GM12878 (cell line): Measurements from ENCODE around the gene QSOX2. TPM values are rescaled to one million over a fixed set of nuclear protein-coding genes. Genes with fewer than 3 reads are reported as not detected.

Experiments used
- ATAC-seq: fragments of 200-7000 bp; cut with Tn5 transposase; 3 replicates; pipeline ENCODE4 v1.9.1; 2020; ENCODE audit warnings: mild to moderate bottlenecking, moderate library complexity
- BruUV-seq: library from RNA; stranded (reverse); fragments of 400-500 nt; replicated peaks from 2 replicates; lab custom pipeline; 2021; lab: Mats Ljungman, UMichigan
- CTCF ChIA-PET: fragments of 300-600 bp; sonication (Branson Sonifier 250); formaldehyde crosslinking; extraction: SDS; loops from one replicate; lab custom pipeline; 2021; ENCODE audit warnings: inconsistent platforms; lab: Yijun Ruan, JAX
- POLR2A ChIA-PET: fragments of 350-600 bp; formaldehyde crosslinking; extraction: SDS; loops from one replicate; lab custom pipeline; 2021; ENCODE audit warnings: inconsistent platforms; lab: Charles Lee
- RAD21 ChIA-PET: fragments of 300-600 bp; sonication (Branson Sonifier 250); formaldehyde crosslinking; loops from one replicate; lab custom pipeline; 2023; ENCODE audit warnings: antibody characterized with exemption; ENCODE audit not compliant: unreplicated experiment; lab: Charles Lee
- SMC1A ChIA-PET: fragments of 300-600 bp; sonication (Branson Sonifier 250); formaldehyde crosslinking; loops from one replicate; lab custom pipeline; 2023; ENCODE audit not compliant: unreplicated experiment, uncharacterized antibody; lab: Charles Lee
- DNase-seq: peaks from one replicate; pipeline ENCODE4 v3.0.0-alpha.2; 2011; ENCODE audit warnings: low read depth, low spot score
- FAIRE-seq: peaks from 3 replicates; lab custom pipeline; 2011; peaks lifted over from hg19 to GRCh38; lab: Jason Lieb, UNC
- H2AFZ ChIP-seq: 2 replicates; pipeline ENCODE4 v1.6.0; 2011; ENCODE audit warnings: low read depth, low read length, control low read depth; ENCODE audit not compliant: control insufficient read depth
- H3K27ac ChIP-seq: 2 replicates; pipeline ENCODE4 v1.5.1; 2011; ENCODE audit warnings: control low read depth; ENCODE audit not compliant: control insufficient read depth, insufficient read depth
- H3K27me3 ChIP-seq, 2 experiments: replicated peaks in 1 of 2; 2 replicates each; pipeline versions ENCODE4 v1.6.0 to v1.6.1; 2011; ENCODE audit warnings: low read length in 1 of 2; ENCODE audit not compliant: control insufficient read depth in 2 of 2, insufficient read depth in 2 of 2
- H3K36me3 ChIP-seq, 2 experiments: 2 replicates each; pipeline ENCODE4 v1.5.1; 2011; ENCODE audit warnings: low read length in 1 of 2; ENCODE audit not compliant: control insufficient read depth in 2 of 2, insufficient read depth in 2 of 2
- H3K4me1 ChIP-seq: 2 replicates; pipeline ENCODE4 v1.6.1; 2011; ENCODE audit warnings: mild to moderate bottlenecking, low read length, moderate library complexity, mixed read lengths; ENCODE audit not compliant: control insufficient read depth, insufficient read depth
- H3K4me2 ChIP-seq: 2 replicates; pipeline ENCODE4 v1.6.0; 2011; ENCODE audit warnings: control low read depth; ENCODE audit not compliant: control insufficient read depth, insufficient read depth
- H3K4me3 ChIP-seq: fragments of 200-600 bp; sonication (generic); 2 replicates; pipeline ENCODE4 v1.5.1; 2016
- H3K79me2 ChIP-seq: 2 replicates; pipeline ENCODE4 v1.6.0; 2011; ENCODE audit warnings: low read length; ENCODE audit not compliant: control insufficient read depth, insufficient read depth
- H3K9ac ChIP-seq: 2 replicates; pipeline ENCODE4 v1.8.0; 2011; ENCODE audit warnings: low read length, control low read depth, mixed read lengths; ENCODE audit not compliant: control insufficient read depth, insufficient read depth
- H3K9me3 ChIP-seq: replicated peaks from 3 replicates; pipeline ENCODE4 v1.5.1; 2011; ENCODE audit warnings: mild to moderate bottlenecking, low read length; ENCODE audit not compliant: control insufficient read depth, insufficient read depth
- H4K20me1 ChIP-seq: 2 replicates; pipeline ENCODE4 v1.6.0; 2011; ENCODE audit not compliant: control insufficient read depth, insufficient read depth
- ATF7 ChIP-seq: fragments of 450-650 bp; IDR thresholded peaks from 2 replicates; pipeline ENCODE4 v1.6.1; 2016; ENCODE audit warnings: low read depth, mild to moderate bottlenecking
- BACH1 ChIP-seq: fragments of 450-650 bp; IDR thresholded peaks from 2 replicates; pipeline ENCODE4 v1.6.1; 2017; ENCODE audit warnings: mild to moderate bottlenecking, borderline replicate concordance
- BHLHE40 ChIP-seq, 2 experiments: fragments of 450-650 bp in 1 of 2; IDR thresholded peaks; 2 replicates each; pipeline ENCODE4 v1.6.1; 2011 to 2017; ENCODE audit warnings: low read depth in 2 of 2, borderline replicate concordance in 1 of 2, improper control_type of control experiment in 1 of 2, low read length in 1 of 2, mild to moderate bottlenecking in 1 of 2
- CBX3 ChIP-seq: fragments of 200-600 bp; sonication (generic); IDR thresholded peaks from 2 replicates; pipeline ENCODE4 v1.6.1; 2016; ENCODE audit warnings: low read depth, borderline replicate concordance
- CREM ChIP-seq: IDR thresholded peaks from 2 replicates; pipeline ENCODE4 v1.6.1; 2014; ENCODE audit warnings: antibody characterized with exemption, low read depth
- CTCF ChIP-seq, 3 experiments: IDR thresholded peaks in 2 of 3; conservative IDR thresholded peaks in 1 of 3; 2 replicates each; pipeline ENCODE4 v1.5.1; 2011; ENCODE audit warnings: low read depth in 3 of 3, low read length in 3 of 3, mild to moderate bottlenecking in 3 of 3, control low read depth in 2 of 3, moderate library complexity in 2 of 3, inconsistent platforms in 1 of 3, mixed read lengths in 1 of 3; ENCODE audit not compliant: control insufficient read depth in 2 of 3, insufficient read depth in 1 of 3; ENCODE audit errors: extremely low read depth in 1 of 3
- EED ChIP-seq: sonication (generic); IDR thresholded peaks from 2 replicates; pipeline ENCODE4 v1.6.1; 2016; ENCODE audit warnings: antibody characterized with exemption, low read depth
- ETV6 ChIP-seq, 2 experiments: fragments of 450-650 bp in 1 of 2; IDR thresholded peaks in 1 of 2; conservative IDR thresholded peaks in 1 of 2; 2 replicates each; pipeline ENCODE4 v1.6.1; 2014; ENCODE audit warnings: antibody characterized with exemption in 1 of 2, borderline replicate concordance in 1 of 2, low read depth in 1 of 2, mild to moderate bottlenecking in 1 of 2, moderate library complexity in 1 of 2
- JUNB ChIP-seq: IDR thresholded peaks from 2 replicates; pipeline ENCODE4 v1.6.1; 2016; ENCODE audit warnings: antibody characterized with exemption, mild to moderate bottlenecking
- KLF5 ChIP-seq: fragments of 450-650 bp; IDR thresholded peaks from 2 replicates; pipeline ENCODE4 v1.6.1; 2014; ENCODE audit warnings: mild to moderate bottlenecking; ENCODE audit not compliant: partially characterized antibody
- MLLT1 ChIP-seq: fragments of 450-650 bp; IDR thresholded peaks from 2 replicates; pipeline ENCODE4 v1.6.1; 2016; ENCODE audit warnings: mild to moderate bottlenecking
- PAX5 ChIP-seq: IDR thresholded peaks from 2 replicates; pipeline ENCODE4 v1.6.1; 2011; ENCODE audit warnings: low read depth, low read length, borderline replicate concordance
- POLR2A ChIP-seq: IDR thresholded peaks from 2 replicates; pipeline ENCODE4 v1.6.1; 2011; ENCODE audit warnings: low read depth, mild to moderate bottlenecking, low read length
- POU2F2 ChIP-seq: IDR thresholded peaks from 3 replicates; pipeline ENCODE4 v1.6.1; 2011; ENCODE audit warnings: low read depth, mild to moderate bottlenecking, low read length, borderline replicate concordance
- RUNX3 ChIP-seq: IDR thresholded peaks from 2 replicates; pipeline ENCODE4 v1.6.1; 2012; ENCODE audit warnings: low read length, inconsistent platforms
- SPI1 ChIP-seq: IDR thresholded peaks from 2 replicates; pipeline ENCODE4 v1.6.1; 2011; ENCODE audit warnings: low read depth, mild to moderate bottlenecking, low read length, moderate library complexity, borderline replicate concordance; ENCODE audit not compliant: insufficient read depth
- TAF1 ChIP-seq: IDR thresholded peaks from 2 replicates; pipeline ENCODE4 v1.6.1; 2011; ENCODE audit warnings: mild to moderate bottlenecking, low read depth, low read length, borderline replicate concordance
- YBX1 ChIP-seq: fragments of 450-650 bp; IDR thresholded peaks from 2 replicates; pipeline ENCODE4 v1.6.1; 2016; ENCODE audit warnings: antibody characterized with exemption
- YY1 ChIP-seq: IDR thresholded peaks from 2 replicates; pipeline ENCODE4 v1.6.1; 2011; ENCODE audit warnings: low read depth, mild to moderate bottlenecking, low read length
- ZNF217 ChIP-seq: fragments of 450-650 bp; IDR thresholded peaks from 2 replicates; pipeline ENCODE4 v1.6.1; 2017; ENCODE audit warnings: antibody characterized with exemption, mild to moderate bottlenecking
- ZNF384 ChIP-seq: IDR thresholded peaks from 2 replicates; pipeline ENCODE4 v1.6.1; 2012; ENCODE audit warnings: low read depth, mild to moderate bottlenecking, low read length, improper control_type of control experiment, borderline replicate concordance
- ZNF622 ChIP-seq: fragments of 450-650 bp; IDR thresholded peaks from 2 replicates; pipeline ENCODE4 v1.6.1; 2017; ENCODE audit warnings: mild to moderate bottlenecking, inconsistent platforms
- ZZZ3 ChIP-seq: IDR thresholded peaks from 2 replicates; pipeline ENCODE4 v1.6.1; 2011; ENCODE audit warnings: low read depth; ENCODE audit not compliant: control insufficient read depth, insufficient read length
- WGBS: methylation state at CpG from one replicate; pipeline ENCODE4 v1.1.6; 2016; ENCODE audit warnings: low lambda C conversion rate; ENCODE audit not compliant: insufficient replicate concordance, insufficient coverage; ENCODE audit errors: missing lambda C conversion rate; 5-methylcytosine and 5-hydroxymethylcytosine counted together
- in situ Hi-C: fragments of 300-500 bp; cut with MboI; formaldehyde crosslinking; loops from 9 replicates; pipeline ENCODE4 v1.14.3; 2018; ENCODE audit warnings: mixed read lengths
- intact Hi-C: fragments of 100-400 bp; cut with micrococcal nuclease; formaldehyde crosslinking; loops from one replicate; pipeline ENCODE4 v1.14.2; 2022; ENCODE audit not compliant: unreplicated experiment
- polyA plus RNA-seq, 11 experiments: library from polyadenylated mRNA; depleted of rRNA in 4 of 11; unstranded in 6 of 11; stranded (reverse) in 5 of 11; fragments of >200 nt; fragmentation: Nextera tagmentation in 4 of 11; fragmentation: Illumina TruSeq in 1 of 11; extraction: Ambion mirVana in 4 of 11; extraction: Trizol in 1 of 11; gene quantifications; 1 replicate in 1 of 11; 2 replicates in 10 of 11; pipeline versions ENCODE4 v1.2.1 to v1.2.3, GENCODE V29; 2011 to 2016; ENCODE audit warnings: inconsistent platforms in 2 of 11, missing spikeins in 2 of 11, low read depth in 1 of 11
- total RNA-seq, 4 experiments: library from RNA; depleted of rRNA in 3 of 4; stranded (reverse); fragments of >200 nt in 3 of 4; fragmentation: Illumina TruSeq in 1 of 4; extraction: Trizol in 1 of 4; gene quantifications; 2 replicates each; pipeline versions ENCODE4 v1.2.1 to v1.2.3, GENCODE V29; 2013 to 2021

The QSOX2 gene
- total and polyA plus RNA-seq, 10 of the 15 experiments (the other 5 are each of a cell fraction or from before 2014, with no cell fraction given) = 0.34 to 16.1 (median 8.2) TPM

- H3K36me3 ChIP-seq = peaks cover 15 to 28% of the 10 kb centered on the region in 2 experiments
- peak; percentile 87 for FAIRE-seq
- no peaks in the 10 kb centered on the region for H4K20me1 ChIP-seq
- ATAC-seq = peak; percentile 48
- peak overlapping the region; percentile 42; the same call in 1 of the 2 replicates for H3K4me3 ChIP-seq
- intact Hi-C loops (loop anchor here (5.0 kb wide), 1 partner anchor 258 kb away; no protein-coding TSS in a partner anchor), in situ Hi-C loops (no loop called here)
- TF ChIP-seq BHLHE40 (IDR thresholded peaks at IDR 0.05; ENCODE audit: borderline replicate concordance in 1 of 2, low read depth in 2 of 2, low read length in 1 of 2) = peak; percentile 7 to 44; a peak in 1 of 4 replicates
- no peak for TF ChIP-seq TAF1
- no peak for TF ChIP-seq JUNB
- no peak for TF ChIP-seq KLF5
- 0 out of 6 replicates have a peak, but pooled peaks of 1 of the 3 experiments have one; percentile 1 for TF ChIP-seq CTCF (IDR thresholded peaks at IDR 0.05 in 2 of 3, conservative IDR thresholded peaks at IDR 0.05 in 1 of 3; ENCODE audit: control insufficient read depth in 2 of 3, extremely low read depth in 1 of 3, insufficient read depth in 1 of 3, low read depth in 3 of 3, low read length in 3 of 3)
- TF ChIP-seq EED = 0 out of 2 replicates have a peak, but pooled peaks have one; percentile 27
- 0 out of 2 replicates have a peak, but pooled peaks have one; percentile 18 for TF ChIP-seq YY1
- no peak for TF ChIP-seq ZNF217
- no peak for TF ChIP-seq ZZZ3
- no peak for TF ChIP-seq MLLT1
- peak; percentile 39; the same call in 1 of the 3 replicates for TF ChIP-seq POU2F2
- TF ChIP-seq ZNF622 = no peak
- no peak for TF ChIP-seq YBX1
- TF ChIP-seq RUNX3 = peak; percentile 9; the same call in 1 of the 2 replicates
- peak; percentile 27; the same call in 1 of the 2 replicates for TF ChIP-seq PAX5
- no peak for TF ChIP-seq ZNF384
- no peak for TF ChIP-seq ATF7
- peak; percentile 59 for TF ChIP-seq POLR2A
- no peak for TF ChIP-seq CREM
- TF ChIP-seq SPI1 = no peak
- no peak for TF ChIP-seq BACH1
- TF ChIP-seq ETV6 (conservative IDR thresholded peaks at IDR 0.05 in 1 of 2, IDR thresholded peaks at IDR 0.05 in 1 of 2; ENCODE audit: borderline replicate concordance in 1 of 2, low read depth in 1 of 2) = no peak
- no peak for TF ChIP-seq CBX3
- peaks cover 10% of the 10 kb centered on the region for H3K79me2 ChIP-seq
- WGBS = 4% methylated on average over 19 of the region's 19 CpGs
- ChIA-PET POLR2A (interaction anchor here (1.0 kb wide), 1 partner anchor 18 kb away, joined by 3 read pairs; no protein-coding TSS in a partner anchor), SMC1A (interaction anchor here (0.7 to 2.4 kb wide), 4 partner anchors 15 to 87 kb away, joined by 3 to 9 read pairs (median 4); no protein-coding TSS in a partner anchor), RAD21 (interaction anchor here (0.6 to 1.2 kb wide), 3 partner anchors 15 to 137 kb away, joined by 3 read pairs; no protein-coding TSS in a partner anchor), CTCF (interaction anchor here (0.6 to 6.5 kb wide), 9 partner anchors 9 to 258 kb away, joined by 3 to 30 read pairs (median 4); no protein-coding TSS in a partner anchor)
- peak overlapping the region; percentile 79 for H3K27ac ChIP-seq
- BruUV-seq = no TSS peak
- H3K27me3 ChIP-seq = no peaks in the 10 kb centered on the region
- peak; percentile 32 for DNase-seq
- peak overlapping the region; percentile 77 for H2AFZ ChIP-seq
- H3K9ac ChIP-seq = peak overlapping the region; percentile 54; the same call in 1 of the 2 replicates
- peak overlapping the region; percentile 96 for H3K4me2 ChIP-seq
- H3K9me3 ChIP-seq = no peaks in the 10 kb centered on the region
- peaks cover 19% of the 10 kb centered on the region for H3K4me1 ChIP-seq
Observed at GRCh38 chr9:136225366-136225747, 20.3 kb downstream of the QSOX2 start.
